AG10803 (cell line): ENCODE data around the gene APBA2.

Experiments
- DNase-seq: peaks from one replicate; pipeline ENCODE4 v3.0.0; 2010; ENCODE audit warnings: low read depth
- H3K4me3 ChIP-seq: 2 replicates; pipeline ENCODE4 v1.5.1; 2011; ENCODE audit warnings: mild to moderate bottlenecking, low read length, control low read depth
- CTCF ChIP-seq: conservative IDR thresholded peaks from 2 replicates; pipeline ENCODE4 v1.5.1; 2011; ENCODE audit warnings: mild to moderate bottlenecking, low read length, control low read depth, inconsistent platforms

The APBA2 gene

GRCh38 chr15:29034593-29035335, 149.0 kb downstream of the APBA2 start:
- DNase-seq, result no peak
- no peak overlapping the region for H3K4me3 ChIP-seq
- TF ChIP-seq CTCF, result no peak

- TF ChIP-seq CTCF, result no peak
- H3K4me3 ChIP-seq, result no peak overlapping the region
Measured at GRCh38 chr15:29035336-29036285, 149.8 kb downstream of the APBA2 start.

GRCh38 chr15:29037997-29038705, 152.4 kb downstream of the APBA2 start:
- no peak for TF ChIP-seq CTCF
- no peak for DNase-seq
- no peak overlapping the region for H3K4me3 ChIP-seq

More at GRCh38 chr15:29035336-29036285, 149.8 kb downstream of the APBA2 start:
- no peak for DNase-seq

GRCh38 chr15:29039466-29040369, 153.9 kb downstream of the APBA2 start:
- no peak overlapping the region for H3K4me3 ChIP-seq
- no peak for DNase-seq
- TF ChIP-seq CTCF, result no peak

- DNase-seq, result peak; percentile 14
- TF ChIP-seq CTCF, result no peak
- H3K4me3 ChIP-seq, result no peak overlapping the region
Measured at GRCh38 chr15:29040370-29040751, 154.6 kb downstream of the APBA2 start.
